Adrenal gland (tissue), 5 donors: ENCODE results near the gene GLT6D1.

Experiments used
- POLR2A ChIP-seq, 2 donors: fragments of 450-650 bp; IDR thresholded peaks; one replicate each; pipeline ENCODE4 v1.6.1; 2017; ENCODE audit warnings: antibody characterized with exemption in 2 of 2, mild to moderate bottlenecking in 2 of 2, moderate library complexity in 1 of 2
- TF ChIP-seq, protein P1 (sequence below), 6 experiments: fragments of 450-650 bp in 4 of 6; fragments of 200-600 bp in 2 of 6; sonication (generic) in 1 of 6; IDR thresholded peaks; 1 replicate in 5 of 6; 2 replicates in 1 of 6; pipeline versions ENCODE4 v1.5.1 to v1.8.0; 2016 to 2021; ENCODE audit warnings: antibody characterized with exemption in 6 of 6, mild to moderate bottlenecking in 2 of 6, moderate library complexity in 1 of 6
- donor health status: DM: no; HTN: no; CAD: no.

GRCh38 chr9:135615666-135616618, 23.4 kb downstream of the GLT6D1 start:
- TF ChIP-seq, protein P1, sequence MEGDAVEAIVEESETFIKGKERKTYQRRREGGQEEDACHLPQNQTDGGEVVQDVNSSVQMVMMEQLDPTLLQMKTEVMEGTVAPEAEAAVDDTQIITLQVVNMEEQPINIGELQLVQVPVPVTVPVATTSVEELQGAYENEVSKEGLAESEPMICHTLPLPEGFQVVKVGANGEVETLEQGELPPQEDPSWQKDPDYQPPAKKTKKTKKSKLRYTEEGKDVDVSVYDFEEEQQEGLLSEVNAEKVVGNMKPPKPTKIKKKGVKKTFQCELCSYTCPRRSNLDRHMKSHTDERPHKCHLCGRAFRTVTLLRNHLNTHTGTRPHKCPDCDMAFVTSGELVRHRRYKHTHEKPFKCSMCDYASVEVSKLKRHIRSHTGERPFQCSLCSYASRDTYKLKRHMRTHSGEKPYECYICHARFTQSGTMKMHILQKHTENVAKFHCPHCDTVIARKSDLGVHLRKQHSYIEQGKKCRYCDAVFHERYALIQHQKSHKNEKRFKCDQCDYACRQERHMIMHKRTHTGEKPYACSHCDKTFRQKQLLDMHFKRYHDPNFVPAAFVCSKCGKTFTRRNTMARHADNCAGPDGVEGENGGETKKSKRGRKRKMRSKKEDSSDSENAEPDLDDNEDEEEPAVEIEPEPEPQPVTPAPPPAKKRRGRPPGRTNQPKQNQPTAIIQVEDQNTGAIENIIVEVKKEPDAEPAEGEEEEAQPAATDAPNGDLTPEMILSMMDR (IDR thresholded peaks at IDR 0.05), result peak in 1 of 6 experiments; percentile 27
- TF ChIP-seq POLR2A (IDR thresholded peaks at IDR 0.05), result no peak
